GM19351 (cell line): ENCODE data around the gene BTLA.
"Not testable (repeated sequence)": the region's sequence is repeated elsewhere in the genome, so short reads cannot be mapped to it uniquely, and the experiment has no call there.

Experiments used
- ATAC-seq: cut with Tn5 transposase; IDR thresholded peaks from one replicate; pipeline ENCODE4 v1.9.1; 2021; ENCODE audit warnings: mild to moderate bottlenecking, moderate library complexity; ENCODE audit not compliant: unreplicated experiment

The BTLA gene

DNA sequence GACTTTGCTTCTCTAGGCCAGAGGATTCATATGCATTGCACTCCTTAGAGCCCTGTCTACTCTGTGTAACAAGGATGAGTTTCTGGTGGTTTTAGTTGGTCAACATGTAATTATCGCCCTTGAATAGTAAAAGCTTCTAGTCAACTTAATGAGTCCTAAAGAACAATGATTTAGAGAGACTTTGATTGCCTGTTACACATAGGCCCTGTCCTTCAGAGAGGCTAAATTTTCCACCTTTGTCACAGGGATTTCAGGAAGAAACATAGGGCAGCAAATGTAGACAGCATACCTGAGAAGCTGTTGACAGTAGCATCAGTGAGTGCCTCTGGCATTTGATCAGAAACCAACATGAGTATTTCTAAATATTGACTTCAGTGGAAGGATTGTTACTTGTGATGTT lies 7.1 kb downstream of the BTLA start:
- no peak for ATAC-seq

DNA sequence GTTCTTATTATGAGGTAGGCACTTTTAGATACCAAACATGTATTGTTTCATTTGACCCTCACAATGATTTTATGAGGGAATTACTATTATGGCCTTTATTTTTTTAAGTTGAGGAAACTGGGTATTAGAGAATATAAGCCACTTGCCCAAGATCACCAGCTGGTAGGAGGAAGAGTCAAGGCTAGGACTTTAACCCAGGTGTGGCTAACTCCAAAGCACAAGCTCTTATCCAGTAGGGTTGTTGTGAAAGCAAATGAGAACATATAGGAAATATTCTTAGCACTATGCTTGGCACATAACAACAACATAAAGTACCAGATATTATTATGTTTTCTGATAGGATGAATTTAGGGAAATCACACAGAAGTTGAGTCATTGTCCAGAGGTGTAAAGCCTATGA lies 7.9 kb downstream of the BTLA start:
- no peak for ATAC-seq

DNA sequence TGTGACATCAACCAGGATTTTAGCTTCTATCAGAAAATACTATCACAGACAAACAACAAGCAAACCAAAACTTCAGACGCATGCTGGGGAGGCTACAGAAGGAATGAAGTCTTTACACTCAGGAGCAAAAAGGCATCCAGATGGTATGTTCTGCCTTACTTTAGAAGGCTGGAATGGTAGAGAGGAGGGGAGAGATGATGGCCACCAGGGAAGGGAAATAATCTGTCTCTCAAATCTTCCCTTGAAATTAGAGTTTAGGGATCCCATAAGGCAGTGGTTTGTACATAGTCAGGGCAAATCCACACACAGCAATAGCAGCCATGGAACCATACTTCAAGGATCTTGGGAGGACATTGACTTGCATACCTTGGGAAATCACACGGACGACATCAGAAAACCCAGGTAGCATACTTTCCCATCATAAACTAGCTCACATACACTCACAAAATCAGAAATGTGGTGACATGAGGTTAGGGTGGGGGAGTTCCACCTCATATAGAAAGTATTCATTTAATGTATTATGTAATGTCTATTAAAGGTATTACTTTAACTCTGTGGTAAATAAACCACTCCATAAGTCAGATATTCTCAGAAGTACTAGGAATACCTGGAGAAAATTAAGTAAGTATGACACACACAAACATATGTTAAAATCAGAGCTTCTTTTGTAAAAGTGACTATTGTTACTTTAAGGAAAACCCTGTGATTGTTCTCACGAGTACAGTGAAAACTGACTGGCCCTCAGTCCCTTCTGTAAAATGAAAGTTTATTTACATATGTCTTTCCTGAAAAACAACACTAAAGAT lies 9.4 kb downstream of the BTLA start:
- ATAC-seq, result peak; percentile 73

DNA sequence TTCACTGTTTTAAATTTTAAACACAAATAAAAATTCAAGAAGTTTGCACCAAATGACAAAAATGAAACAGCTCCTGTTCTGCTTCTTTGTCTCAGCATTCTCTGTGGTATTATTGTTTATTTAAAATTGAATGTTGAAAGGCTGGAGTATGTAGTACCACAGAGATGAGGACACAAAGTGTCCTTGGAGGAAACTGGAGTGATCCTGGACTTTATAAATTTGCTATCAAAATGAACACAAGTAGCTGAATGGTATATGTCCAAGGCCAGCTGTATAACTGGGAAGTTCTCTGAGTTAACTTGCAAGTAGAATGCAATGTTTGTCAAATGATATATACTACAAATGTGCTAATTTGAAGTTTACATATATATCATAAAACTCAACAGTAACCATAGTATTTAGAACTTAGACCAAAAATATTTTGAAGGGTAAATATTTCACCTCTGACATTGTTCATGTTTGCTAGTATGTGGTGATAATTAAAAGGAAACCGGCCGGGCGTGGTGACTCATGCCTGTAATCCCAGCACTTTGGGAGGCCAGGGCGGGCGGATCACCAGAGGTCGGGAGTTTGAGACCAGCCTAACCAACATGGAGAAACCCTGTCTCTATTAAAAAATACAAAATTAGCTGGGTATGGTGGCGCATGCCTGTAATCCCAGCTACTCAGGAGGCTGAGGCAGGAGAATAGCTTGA lies 12.3 kb downstream of the BTLA start:
- ATAC-seq, result no peak

DNA sequence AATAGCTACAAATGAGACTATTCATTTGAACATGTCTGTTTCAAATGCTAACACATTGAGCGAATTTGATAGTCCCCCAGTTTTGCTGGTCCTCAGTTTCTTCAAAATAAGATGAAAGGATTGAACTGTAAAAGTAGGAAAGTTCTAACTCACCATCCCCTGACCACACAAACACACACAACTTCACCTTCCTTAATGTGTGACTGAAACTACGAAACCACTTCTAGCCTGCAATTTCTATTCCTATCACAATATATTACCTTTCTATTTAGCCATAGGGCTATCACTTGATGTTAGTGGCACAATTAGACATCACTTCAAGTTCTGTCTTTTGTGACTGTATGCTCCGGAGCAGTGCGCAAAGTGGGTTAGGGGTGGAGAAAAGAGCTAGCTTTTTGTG lies 14.9 kb downstream of the BTLA start:
- no peak for ATAC-seq

DNA sequence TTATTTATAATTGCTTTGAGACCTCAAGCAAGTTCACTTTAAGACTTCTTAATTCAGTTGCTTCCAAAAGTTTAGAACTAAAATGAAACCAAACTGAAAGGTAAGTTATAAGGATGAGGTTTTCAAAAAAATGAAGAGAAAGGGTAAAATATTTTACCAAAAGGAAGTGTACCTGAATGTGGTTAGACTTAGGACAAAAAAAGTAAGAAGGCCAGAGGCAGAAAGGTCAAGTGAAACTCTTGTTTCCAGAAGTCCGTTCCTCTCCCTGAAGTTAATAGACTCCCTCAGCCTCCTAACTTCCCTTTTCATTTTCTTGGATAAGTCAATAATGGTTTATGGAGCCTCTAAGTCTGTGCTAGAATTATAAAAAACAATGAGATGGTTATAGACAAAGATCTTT lies 16.6 kb downstream of the BTLA start:
- no peak for ATAC-seq

DNA sequence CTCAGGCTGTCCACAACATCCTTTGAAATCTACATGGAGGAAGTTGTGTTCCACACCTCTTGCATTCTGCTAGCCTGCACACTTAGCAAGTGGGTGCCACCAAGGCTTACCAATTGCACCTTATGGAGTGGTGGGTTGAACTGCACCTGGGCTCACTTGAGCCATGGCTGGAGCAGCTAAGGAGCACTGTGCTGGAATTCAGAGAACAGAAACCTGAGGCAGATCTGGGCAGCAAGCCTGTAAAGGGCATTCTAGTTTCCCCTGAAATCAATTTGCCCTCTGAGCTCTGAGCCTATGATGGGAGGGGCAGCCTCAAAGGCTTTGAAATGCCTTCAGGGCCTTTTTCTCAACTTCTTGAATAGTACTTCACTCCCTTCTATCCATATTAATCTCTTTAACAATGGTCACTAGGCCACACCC lies 18.0 kb downstream of the BTLA start:
- no peak for ATAC-seq

DNA sequence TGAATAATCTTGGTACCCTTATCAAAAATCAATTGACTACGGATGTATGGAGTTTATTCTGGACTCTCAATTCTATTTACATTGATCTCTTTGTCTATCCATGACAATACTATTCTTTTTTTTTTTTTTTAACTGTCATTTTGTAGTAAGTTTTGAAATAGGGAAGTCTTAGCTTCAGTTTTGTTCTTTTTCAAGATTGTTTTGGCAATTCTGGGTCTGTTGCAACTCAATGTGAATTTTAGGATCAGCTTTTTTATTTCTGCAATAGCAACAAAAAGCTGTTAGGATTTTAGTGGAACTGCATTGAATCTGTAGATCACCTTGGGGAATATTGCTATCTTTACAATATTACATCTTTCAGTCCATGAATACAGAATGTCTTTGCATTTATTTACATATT lies 21.4 kb downstream of the BTLA start:
- ATAC-seq, result no peak

DNA sequence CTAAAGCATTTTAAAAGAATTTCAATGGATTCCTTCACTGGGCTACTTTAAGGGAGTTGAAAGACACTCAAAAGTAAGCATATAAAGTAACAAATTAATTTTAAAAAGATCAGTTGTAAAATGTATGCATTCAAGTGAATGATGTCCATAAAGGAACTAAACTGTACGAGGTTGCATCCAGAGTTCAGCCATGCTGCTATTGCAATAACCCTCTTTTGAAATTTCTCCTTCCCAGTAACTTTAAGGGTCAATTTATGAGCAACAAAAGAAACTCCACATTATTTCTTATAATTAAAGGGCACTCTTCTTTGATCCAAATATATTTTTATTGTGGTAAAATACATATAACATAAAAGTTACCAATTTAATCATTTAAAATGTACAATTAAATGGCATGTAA lies 22.9 kb downstream of the BTLA start:
- no peak for ATAC-seq

DNA sequence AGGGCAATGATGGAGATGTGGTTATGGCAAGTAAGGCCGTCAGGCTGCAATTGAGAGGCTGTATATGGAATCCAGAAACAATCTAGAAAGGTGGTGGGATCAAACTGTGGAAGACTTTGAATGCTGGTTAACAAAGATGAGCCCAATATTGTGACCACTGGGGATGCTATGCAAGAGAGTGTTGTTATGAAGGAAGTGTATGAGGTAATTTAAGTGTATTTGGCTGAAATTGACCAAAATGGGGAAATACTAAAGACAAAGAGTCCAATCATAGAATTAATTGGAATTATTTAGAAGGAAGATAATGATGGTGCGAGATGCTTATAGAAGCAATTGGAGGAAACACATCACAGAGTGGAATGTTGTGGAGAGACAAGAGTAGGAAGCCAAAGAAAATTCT lies 24.5 kb downstream of the BTLA start:
- ATAC-seq, result no peak

DNA sequence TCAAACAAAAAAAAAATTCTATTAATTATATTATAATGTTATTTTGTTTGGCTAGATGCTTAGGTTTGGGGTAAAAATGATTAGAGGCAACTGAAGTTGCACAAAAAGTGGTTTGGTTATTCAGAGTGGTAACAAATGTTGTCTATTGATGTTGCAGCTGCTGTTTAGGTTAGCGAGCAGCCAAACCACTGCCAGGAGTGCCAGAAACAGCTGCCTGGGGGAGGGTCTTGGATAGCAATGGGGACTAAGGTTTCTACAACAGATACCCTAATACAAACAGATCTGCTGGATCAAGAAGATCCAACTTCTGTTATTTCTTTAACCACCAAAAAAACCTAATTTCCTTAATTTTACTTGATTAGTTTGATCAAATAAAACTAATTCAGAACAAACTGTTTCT lies 26.6 kb downstream of the BTLA start:
- no peak for ATAC-seq

DNA sequence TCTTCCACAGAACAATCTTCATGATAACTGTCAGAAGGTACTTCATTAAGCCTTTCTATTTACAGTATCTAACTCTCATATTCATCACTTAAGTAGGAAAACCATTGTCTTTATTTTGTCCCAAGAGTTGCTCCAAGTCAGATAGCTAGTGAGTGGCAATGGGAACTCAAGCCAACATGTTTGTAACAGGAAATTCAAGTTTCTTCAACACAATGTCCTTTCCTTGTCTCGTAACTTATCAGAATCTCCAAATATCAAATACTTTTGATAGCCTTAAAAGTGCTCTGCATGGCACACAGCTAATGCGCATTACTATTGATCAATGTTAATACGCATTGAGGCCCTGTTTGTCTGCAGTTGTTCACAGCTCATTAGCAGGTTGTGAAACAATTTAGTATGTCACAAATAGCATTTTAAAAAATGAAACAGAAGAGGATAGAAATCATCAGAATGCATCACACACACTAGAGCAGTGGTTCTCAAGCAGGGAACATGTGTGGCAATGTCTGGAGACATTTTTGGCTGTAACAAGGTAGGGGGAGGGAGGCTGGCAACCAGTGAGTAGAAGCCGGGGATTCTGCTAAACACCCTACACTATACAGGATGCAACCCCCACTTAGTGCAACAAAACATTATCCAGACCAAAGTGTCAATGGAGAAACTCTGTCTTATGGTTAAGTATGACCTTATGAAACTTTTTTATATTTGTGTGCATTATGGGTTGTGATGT lies 27.5 kb downstream of the BTLA start:
- ATAC-seq, result no peak

DNA sequence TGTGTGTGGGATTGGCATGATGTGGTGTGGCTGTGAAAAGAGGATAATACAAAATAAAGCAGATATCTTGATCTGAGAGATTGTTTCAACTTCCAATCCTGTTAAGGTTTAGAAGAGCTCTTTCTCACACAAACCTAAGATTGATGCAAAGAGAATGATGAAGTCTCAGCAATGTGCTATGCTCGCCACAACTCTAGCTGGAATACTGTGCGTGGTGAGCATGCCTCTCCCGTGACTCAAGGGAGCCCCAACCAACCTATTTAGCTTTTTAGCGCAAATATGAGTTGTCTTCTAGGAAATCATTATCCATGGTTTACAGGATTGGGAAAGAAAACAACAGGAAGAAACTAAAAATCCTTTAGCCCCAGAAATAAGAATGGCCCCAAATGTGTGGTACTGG lies 28.5 kb downstream of the BTLA start:
- no peak for ATAC-seq

DNA sequence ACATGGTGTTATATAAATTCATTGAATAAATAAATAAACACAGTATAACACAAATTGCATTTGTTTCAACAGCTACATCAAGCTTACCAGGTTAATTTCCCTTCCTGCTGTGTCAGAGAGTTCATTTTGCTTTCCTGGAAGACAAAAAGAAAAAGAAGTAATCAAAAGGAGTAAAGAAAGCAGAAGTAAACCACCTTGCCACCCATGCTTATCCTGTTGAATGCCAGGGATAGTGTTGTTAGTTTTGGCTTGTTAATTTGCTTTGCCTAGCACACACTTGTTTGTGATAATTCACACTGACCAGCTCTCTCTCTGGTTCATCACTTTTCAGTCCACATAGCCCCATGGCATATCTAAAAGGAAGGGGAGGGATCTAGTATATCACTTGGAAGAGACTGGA lies 29.6 kb downstream of the BTLA start:
- ATAC-seq, result no peak

DNA sequence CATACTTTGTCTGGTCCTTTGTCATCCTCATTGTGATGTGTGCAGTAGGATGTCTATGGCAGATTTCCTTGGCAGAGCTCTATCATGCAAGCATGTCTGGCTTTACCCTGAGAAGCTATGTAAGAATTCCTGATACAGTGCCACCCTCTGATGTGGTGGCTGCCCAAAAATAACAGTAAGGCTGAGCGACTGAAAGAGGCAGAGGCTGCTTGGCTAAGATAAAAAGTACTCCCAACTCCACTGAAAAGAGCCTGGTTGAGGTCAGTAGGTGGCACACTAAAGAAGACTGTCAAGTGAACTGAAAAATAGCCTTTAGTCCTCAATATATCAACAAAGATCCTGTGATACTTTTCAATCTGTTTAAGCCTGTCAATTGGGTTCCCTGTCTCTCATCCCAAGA lies 31.7 kb downstream of the BTLA start:
- ATAC-seq, result no peak

DNA sequence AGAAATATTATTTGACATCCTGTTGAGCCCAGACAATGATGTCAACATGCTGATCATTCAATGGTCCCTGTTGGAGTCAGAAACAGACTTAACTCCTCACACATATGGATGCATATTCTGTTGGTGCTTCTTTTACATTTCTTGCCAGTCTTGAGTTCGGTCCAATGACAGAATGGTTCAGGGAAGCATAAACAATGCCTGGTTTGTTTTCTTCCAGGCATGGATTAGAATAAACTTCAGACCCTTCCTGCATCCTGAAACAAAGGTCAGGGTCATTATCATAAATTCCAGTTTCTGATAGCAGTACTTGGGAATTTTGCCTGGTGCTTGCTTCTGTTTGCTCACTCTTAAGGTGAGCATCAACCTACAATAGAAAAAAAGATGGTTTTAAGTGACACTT lies 33.3 kb downstream of the BTLA start:
- no peak for ATAC-seq

DNA sequence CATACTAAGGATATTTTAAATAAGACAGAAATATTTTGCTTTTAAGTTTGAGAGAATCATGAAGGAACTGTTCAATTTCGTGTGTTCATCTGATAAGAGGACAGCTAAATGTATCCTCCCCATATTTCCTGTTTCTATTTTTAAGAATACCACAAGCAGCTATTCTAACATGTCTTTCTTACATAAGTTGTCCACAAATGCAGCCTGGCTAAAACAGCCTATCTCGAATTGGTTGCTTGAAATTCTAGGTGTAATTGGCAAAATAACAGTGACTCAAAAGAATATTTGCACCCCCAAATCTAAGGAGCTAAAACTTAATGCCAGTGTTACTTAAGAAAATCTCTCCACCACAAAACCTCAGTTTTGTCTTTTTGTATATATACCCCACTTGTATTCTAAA lies 35.0 kb downstream of the BTLA start:
- ATAC-seq, result peak; percentile 44

DNA sequence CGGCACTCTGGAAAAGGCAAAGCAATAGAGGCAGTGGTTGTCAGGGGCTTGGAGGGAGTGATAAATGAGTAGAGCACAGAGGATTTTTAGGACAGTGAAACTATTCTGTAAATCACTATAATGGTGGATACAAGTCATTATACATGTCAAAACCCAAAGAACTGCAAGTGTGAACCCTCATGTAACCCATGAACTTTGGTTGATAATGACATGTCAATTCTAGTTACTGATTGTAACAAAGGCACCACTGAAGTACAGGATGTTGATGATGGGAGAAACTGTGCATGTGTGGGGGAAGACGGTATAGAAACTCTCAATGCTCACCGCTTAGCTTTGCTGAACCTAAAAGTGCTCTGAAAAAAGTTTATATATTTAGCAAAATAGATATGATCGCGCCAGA lies 36.0 kb downstream of the BTLA start:
- ATAC-seq, result no peak

DNA sequence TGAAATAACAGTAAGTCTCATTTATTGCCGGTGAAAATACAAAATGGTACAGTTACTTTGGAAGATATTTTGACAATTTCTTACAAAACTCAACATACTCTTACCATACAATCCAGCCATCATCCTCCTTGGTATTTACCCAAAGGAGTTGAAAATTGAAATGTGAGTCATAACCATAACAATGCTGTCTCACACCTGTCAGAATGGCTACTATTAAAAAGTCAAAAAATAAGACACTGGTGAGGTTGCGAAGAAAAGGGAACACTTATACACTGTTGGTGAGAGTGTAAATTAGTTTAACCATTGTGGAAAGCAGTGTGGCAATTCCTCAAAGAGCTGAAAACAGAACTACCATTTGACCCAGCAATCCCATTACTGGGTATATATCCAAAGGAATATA lies 37.5 kb downstream of the BTLA start:
- ATAC-seq, result not testable (repeated sequence)

DNA sequence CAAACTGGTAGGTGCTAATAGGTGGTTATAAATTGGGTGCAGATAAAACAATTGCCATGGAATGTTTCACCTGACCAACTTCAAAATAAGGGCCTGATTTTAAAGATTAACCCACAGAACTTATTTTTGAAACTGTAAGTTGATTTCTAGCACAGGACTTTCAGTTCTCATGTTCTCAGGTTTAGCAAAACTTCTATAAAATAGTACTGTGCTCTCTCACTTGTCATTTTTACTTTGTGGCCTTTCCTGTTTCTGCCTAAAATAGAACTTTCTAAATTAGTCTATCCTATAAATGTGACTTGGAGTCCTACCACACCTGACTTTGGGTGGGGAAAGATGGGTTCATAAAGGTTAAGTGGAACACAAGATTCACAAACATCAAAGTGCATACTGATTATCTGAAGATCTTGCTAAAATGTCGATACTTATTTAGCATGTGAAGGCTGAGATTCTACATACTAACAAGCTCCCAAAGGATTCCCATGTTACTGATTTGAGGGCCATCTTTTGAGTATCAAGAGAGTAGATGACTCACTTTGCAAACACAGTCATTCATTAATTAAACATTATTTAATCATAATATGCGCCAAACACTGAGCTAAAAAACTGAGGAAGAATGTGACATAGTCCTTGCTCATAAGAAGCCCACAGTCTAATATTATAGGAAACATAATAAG lies 38.6 kb downstream of the BTLA start:
- ATAC-seq, result peak; percentile 46

DNA sequence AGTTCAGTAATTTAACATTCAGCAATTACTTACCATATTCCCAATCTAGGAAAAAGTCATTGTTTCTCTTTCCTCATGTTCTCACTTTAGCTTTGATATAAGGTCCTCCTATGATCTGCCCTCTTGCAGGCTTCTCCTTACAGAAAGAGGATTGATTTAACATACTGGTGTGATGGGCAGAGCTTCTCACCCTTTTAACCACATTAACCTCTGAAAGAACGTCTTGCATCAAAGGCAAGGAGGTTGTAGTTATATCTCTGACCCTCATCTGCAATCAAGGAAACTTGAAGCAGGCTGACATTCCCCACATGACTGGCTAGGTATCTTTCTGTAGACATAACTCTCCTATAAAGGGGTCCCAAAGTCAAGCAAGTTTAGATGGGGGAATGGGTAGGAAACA lies 39.5 kb downstream of the BTLA start:
- peak; percentile 41 for ATAC-seq
